GM19099 (cell line): ENCODE results near the gene FADS6.

Experiments used
- POLR2A ChIP-seq: IDR thresholded peaks from 3 replicates; pipeline ENCODE4 v1.6.1; 2011; ENCODE audit warnings: low read depth; ENCODE audit not compliant: insufficient read length; ENCODE audit errors: extremely low read depth

Gene FADS6

DNA sequence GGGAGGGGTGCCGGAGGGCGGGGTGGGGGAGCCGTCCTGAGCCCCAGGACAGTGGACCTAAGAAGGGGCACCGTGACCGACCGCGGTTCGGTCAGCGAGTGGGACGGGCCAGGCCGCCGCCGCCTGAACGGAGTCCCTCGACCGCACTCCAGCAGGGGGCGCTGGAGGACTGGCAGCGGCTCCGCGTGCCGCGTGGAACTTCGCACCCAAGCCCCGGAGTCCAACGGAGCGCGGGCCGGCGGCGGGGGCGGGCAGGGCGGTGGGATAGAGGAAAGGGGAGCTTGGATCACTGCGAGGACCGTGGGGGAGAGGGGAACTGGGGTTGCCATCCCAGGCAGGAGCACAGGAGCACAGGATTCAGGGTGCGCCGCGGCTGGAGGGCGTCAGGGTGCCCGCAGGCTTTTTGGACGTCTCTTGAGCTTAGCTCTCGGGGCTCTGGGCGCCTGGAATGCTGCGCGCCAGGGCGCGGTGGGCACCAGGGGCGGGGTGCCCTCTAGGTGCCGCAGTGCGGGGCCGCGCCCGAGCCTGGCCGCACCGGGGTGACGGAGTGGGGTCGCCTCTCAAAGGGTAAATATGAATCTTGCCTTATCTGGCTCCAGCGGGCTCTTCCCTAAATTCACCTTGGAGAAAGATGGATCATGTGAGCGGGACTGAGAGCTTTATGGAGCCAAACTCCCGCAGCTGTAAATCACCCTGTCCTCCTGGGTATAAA lies 30.3 kb upstream of the FADS6 start:
- no peak for TF ChIP-seq POLR2A

- no peak for TF ChIP-seq POLR2A
Observed at GRCh38 chr17:74922694-74923537, 29.5 kb upstream of the FADS6 start, which contains the start of gene USH1G. Gene USH1G, minus strand, starts transcription at chr17:74923255. Its CDS starts 182 bp downstream, at chr17:74923073.

GRCh38 chr17:74922172-74922571 lies 28.7 kb upstream of the FADS6 start:
- no peak for TF ChIP-seq POLR2A

GRCh38 chr17:74921769-74922168 lies 28.3 kb upstream of the FADS6 start:
- TF ChIP-seq POLR2A: no peak

DNA sequence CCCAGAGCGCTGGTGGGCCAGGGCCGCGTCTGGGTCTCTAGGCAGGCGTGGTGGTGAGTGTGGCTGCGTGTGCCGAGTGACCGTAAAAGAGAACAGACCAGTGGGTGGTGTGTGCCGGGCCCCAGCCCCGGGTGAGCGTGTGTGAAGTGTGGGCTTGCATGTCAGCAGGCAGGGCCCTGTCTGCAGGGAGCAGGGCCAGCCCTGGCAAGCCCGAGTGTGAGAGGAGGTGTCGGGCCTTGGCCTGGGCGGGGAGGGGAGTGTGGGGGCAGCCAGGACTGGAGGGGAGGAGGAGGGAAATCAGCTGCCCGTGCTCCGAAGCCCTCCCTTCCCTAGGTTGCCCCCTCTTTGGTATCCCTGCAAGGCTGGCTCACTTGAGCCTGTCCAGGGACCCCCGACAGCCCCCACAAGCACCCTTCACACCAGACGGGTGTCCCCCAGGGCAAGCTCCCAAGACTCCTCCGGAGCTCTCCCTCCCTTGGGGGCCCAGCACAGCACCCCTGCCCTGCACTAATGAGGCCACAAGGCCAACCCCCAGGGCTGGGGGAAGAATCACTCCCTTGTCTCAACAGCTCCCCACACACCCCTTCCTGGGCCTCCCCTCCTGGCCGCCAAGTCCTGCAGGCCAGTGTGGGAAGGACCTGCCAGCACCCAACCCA lies 27.7 kb upstream of the FADS6 start:
- TF ChIP-seq POLR2A: no peak

GRCh38 chr17:74920642-74921025 lies 27.2 kb upstream of the FADS6 start:
- TF ChIP-seq POLR2A: no peak

- no peak for TF ChIP-seq POLR2A
Observed at GRCh38 chr17:74920306-74920620, 26.8 kb upstream of the FADS6 start.

GRCh38 chr17:74919440-74920305 lies 26.2 kb upstream of the FADS6 start:
- TF ChIP-seq POLR2A: no peak

GRCh38 chr17:74918906-74919305 lies 25.5 kb upstream of the FADS6 start:
- TF ChIP-seq POLR2A: no peak

DNA sequence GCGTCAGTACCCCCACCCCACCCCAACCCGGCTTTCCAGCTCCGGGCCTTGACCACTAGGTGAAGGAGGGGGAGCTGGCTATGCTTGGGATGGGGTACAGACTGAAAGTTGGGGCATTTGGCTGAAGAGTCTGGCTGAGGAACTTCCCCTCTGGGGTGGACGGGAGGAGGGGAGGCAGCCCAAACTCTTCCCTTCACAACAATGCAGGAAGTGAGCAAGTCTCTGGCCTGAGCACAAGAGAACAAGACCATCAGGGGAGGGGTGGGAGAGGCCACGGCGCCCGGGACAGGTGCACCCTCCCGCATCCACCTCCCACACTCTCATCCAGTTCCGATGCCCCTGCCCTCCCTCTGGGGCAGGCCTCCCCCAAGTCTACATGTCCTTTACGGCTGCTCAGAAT lies 24.0 kb upstream of the FADS6 start:
- no peak for TF ChIP-seq POLR2A

DNA sequence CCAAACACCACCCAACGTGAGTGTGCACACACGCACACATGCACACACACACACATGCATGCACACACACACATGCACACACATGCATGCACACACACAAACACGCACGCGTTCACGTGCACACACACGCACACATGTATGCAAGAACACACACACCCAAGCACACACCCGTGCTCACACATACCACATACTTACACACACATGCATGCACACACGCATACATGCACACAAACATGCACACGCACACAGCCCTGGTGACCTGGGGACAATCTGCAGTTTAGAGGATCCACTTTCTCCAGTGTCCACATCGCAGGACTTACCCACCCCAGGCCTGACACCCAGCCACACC lies 23.4 kb upstream of the FADS6 start:
- TF ChIP-seq POLR2A: no peak

- TF ChIP-seq POLR2A: no peak
Observed at GRCh38 chr17:74916136-74916850, 22.9 kb upstream of the FADS6 start.

GRCh38 chr17:74907012-74907411 lies 13.6 kb upstream of the FADS6 start:
- no peak for TF ChIP-seq POLR2A

GRCh38 chr17:74904687-74905409 lies 11.4 kb upstream of the FADS6 start:
- no peak for TF ChIP-seq POLR2A
